Activated CD8-positive, alpha-beta memory T cell treated with anti-CD3 and anti-CD28 coated beads for 1 hour (primary cell): Measurements from ENCODE around the gene NBR1.
A peak's percentile ranks its signal among the peaks of the same experiment; 100 is the strongest.
"Not testable (repeated sequence)": the region's sequence is repeated elsewhere in the genome, so short reads cannot be mapped to it uniquely, and the experiment has no call there.

Experiments used
- DNase-seq, 2 donors: peaks; one replicate each; pipeline ENCODE4 v3.0.0-alpha.2; 2020; ENCODE audit warnings: low read depth in 1 of 2; ENCODE audit errors: extremely low read depth in 1 of 2

Gene NBR1

GRCh38 chr17:43153197-43153835 is 17.7 kb upstream of the NBR1 start:
- DNase-seq: not testable (repeated sequence)

- no peak for DNase-seq
Observed at GRCh38 chr17:43155666-43156065, 15.3 kb upstream of the NBR1 start.

- DNase-seq: not testable (repeated sequence)
Observed at GRCh38 chr17:43159232-43159631, 11.8 kb upstream of the NBR1 start.

- not testable (repeated sequence) for DNase-seq
Observed at GRCh38 chr17:43159957-43160356, 11.1 kb upstream of the NBR1 start.

GRCh38 chr17:43165971-43166370 is 5.0 kb upstream of the NBR1 start:
- not testable (repeated sequence) for DNase-seq

- no peak for DNase-seq
Observed at GRCh38 chr17:43169561-43170139, 1.4 kb upstream of the NBR1 start.

- peak; percentile 72 for DNase-seq
Observed at GRCh38 chr17:43170140-43170765, 761 bp upstream of the NBR1 start.

GRCh38 chr17:43171586-43172487 is 823 bp downstream of the NBR1 start:
- no peak for DNase-seq

GRCh38 chr17:43175213-43176118 is 4.5 kb downstream of the NBR1 start:
- DNase-seq: no peak

GRCh38 chr17:43176119-43176570 is 5.1 kb downstream of the NBR1 start:
- DNase-seq: no peak

- DNase-seq: no peak
Observed at GRCh38 chr17:43183921-43184320, 12.9 kb downstream of the NBR1 start.

GRCh38 chr17:43186656-43187055 is 15.6 kb downstream of the NBR1 start:
- DNase-seq: not testable (repeated sequence)

- DNase-seq: no peak
Observed at GRCh38 chr17:43193251-43193650, 22.2 kb downstream of the NBR1 start.

GRCh38 chr17:43199633-43200032 is 28.6 kb downstream of the NBR1 start:
- DNase-seq: no peak

GRCh38 chr17:43200127-43200526 is 29.1 kb downstream of the NBR1 start:
- DNase-seq: no peak

- not testable (repeated sequence) for DNase-seq
Observed at GRCh38 chr17:43203013-43203412, 32.0 kb downstream of the NBR1 start.

- no peak for DNase-seq
Observed at GRCh38 chr17:43210576-43210975, 39.6 kb downstream of the NBR1 start.

GRCh38 chr17:43211123-43211479 is 40.1 kb downstream of the NBR1 start:
- DNase-seq: no peak

- DNase-seq: peak; percentile 45 to 59
Observed at GRCh38 chr17:43211480-43212402, 40.7 kb downstream of the NBR1 start, which contains the start of gene TMEM106A. Gene TMEM106A, plus strand, starts transcription at chr17:43211875. Its CDS starts 1,167 bp downstream, at chr17:43213042.
